ENCODE results near the gene ETDA. TPM values are rescaled to one million over a fixed set of nuclear protein-coding genes. Genes with fewer than 3 reads are reported as not detected.

Gene ETDA
- not detected for total RNA-seq

DNA sequence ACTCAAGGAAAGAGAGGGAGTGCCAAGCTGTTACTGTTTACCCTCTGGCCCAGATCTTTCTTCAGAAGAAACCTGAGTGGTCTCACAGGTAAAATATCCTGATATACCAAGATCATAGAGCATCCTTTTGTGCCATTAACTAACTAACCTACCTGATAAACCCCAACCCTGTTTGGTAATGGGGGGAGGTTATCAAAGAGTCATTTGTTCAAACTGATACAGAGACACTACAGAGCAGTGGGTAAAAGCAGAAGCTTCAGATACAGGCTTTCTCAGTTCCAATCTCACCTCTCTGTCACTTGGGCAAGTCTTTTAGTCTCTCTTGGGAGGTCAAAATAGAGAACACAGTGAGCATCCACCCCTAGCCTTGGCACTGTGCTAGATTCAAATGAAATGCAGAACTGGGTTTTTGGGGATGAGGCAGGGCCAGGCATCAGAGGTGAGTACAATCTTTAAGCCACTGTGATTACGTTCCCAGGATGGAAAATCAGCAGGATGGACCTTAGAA, at the start of gene ETDA:
Gene ETDA (plus strand): TSS at position 51 of the 508 bp plus-strand sequence. CDS start 1,216 bp downstream, outside the sequence.

Other genes starting within 250 kb of the ETDA start
- 5.9 TPM for gene RTL8B, start 229.5 kb upstream of the ETDA start, total RNA-seq
- gene RTL8C, start 219.7 kb upstream of the ETDA start, total RNA-seq: 55.6 TPM
- 9.2 TPM for gene RTL8A, start 199.9 kb upstream of the ETDA start, total RNA-seq
- 3.4 TPM for gene SMIM10L2B, start 153.3 kb upstream of the ETDA start, total RNA-seq
- not detected for gene ETDB, start 131.5 kb upstream of the ETDA start, total RNA-seq
- gene CT55, start 80.7 kb upstream of the ETDA start, total RNA-seq: not detected
- not detected for gene ETDC, start 57.4 kb downstream of the ETDA start, total RNA-seq
- gene ZNF75D, start 92.0 kb downstream of the ETDA start, total RNA-seq: 17.1 TPM
- gene ZNF449, start 92.7 kb downstream of the ETDA start, total RNA-seq: 16.4 TPM
- gene SMIM10L2A, start 169.9 kb downstream of the ETDA start, total RNA-seq: 6.0 TPM